ENCODE results near the gene CDH8.
"Not testable (repeated sequence)": the region's sequence is repeated elsewhere in the genome, so short reads cannot be mapped to it uniquely, and the experiment has no call there.

CDH8 gene

DNA sequence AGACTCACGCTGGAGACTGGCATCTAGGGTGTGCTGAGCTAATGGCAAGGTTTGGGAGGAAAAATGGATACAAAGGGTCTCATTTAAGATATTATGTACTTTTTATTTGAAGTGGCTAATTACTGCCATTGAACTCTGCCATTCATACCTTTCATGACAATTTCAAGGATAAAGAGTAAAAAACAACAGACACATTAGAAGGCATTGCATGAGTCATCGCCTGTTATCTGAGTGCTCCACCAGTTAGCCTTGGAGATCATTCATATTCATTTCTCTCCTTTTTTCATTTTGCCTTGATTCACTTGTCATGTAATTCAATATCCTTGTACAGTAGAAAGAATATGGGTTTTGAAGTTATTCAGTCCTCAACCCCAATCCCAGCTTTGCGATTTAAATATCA is 109.5 kb downstream of the CDH8 start:
- ATAC-seq = no peak

DNA sequence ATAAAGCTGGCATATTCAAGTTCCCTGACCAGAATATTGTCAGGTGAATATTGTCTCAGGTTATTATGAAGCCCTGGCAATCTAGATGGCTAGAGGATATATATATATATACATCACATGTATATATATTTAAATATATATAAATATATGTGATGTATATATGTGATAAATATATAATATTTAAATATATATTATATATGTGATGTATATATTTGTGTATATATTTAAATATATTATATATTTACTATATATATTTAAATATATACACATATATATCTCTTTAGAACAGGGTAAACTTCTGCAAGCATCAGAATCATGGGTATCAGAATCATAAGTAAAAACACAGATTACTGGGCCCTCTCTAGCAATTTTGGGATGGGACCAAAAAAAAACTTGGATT is 112.6 kb downstream of the CDH8 start:
- ATAC-seq = no peak

GRCh38 chr16:61921373-61921772 is 114.9 kb downstream of the CDH8 start:
- ATAC-seq = no peak

GRCh38 chr16:61917865-61918826 is 118.1 kb downstream of the CDH8 start:
- not testable (repeated sequence) for ATAC-seq

- ATAC-seq = no peak
These were observed 120.7 kb downstream of the CDH8 start for GRCh38 chr16:61915569-61915968.

- ATAC-seq = no peak
These were observed 127.2 kb downstream of the CDH8 start for GRCh38 chr16:61909074-61909473.

DNA sequence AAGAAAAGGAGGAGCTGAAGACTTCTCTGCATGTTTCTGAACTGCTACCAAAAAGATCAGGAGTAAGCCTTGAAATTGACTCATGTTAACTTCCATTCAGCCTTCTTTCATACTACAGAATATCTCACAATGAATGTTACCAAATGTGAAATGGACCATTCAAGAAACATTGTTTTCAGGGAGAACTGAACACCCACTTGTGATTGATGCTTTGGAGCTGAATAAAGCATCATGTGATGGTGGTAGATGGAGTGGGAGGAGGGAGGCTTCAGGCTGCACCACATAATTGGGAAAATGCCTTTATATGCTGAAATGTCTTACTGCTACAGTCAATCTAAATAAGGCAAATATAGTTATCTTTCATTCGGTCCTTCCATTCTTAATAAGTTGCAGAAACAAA is 127.8 kb downstream of the CDH8 start:
- no peak for ATAC-seq

GRCh38 chr16:61901689-61902088 is 134.5 kb downstream of the CDH8 start:
- no peak for ATAC-seq

DNA sequence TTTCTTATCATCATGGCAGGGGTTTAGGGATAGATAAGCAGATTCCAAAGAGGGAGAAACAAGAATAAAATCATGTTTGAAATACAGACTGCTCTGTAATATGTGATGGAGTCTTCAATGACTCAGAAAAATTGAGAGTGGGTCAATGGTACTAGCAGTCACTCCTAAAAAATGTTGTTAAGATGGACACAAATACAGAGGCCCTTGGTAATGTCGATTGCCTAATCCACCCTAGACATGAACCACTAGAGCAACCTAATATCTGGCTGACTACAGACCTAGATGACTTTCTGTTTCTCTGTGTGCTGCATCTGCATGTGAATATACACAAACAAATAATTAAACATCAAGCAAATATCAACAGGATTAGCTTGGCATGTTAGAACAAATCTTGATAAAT is 135.8 kb downstream of the CDH8 start:
- ATAC-seq = no peak

- no peak for ATAC-seq
These were observed 138.6 kb downstream of the CDH8 start for GRCh38 chr16:61897657-61898056.

DNA sequence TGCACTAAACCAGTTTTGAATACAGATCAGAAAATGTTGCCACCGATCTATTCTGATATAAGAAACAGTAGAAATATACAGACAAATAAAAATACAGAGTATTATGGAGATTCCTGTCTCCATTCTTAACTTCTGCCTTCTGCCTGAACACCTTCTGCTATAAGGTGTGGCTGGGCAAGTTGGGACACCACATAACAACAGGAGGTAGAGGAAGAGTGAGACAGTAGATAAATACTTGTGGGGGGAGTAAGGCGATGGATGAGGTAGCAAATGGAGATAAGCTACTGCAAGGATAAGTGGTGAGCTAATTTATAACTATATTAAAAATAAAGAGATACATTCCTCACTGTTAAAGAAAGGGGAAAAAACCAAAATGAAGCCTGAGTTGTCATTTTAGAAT is 143.7 kb downstream of the CDH8 start:
- ATAC-seq = no peak

GRCh38 chr16:61891460-61891859 is 144.8 kb downstream of the CDH8 start:
- no peak for ATAC-seq

DNA sequence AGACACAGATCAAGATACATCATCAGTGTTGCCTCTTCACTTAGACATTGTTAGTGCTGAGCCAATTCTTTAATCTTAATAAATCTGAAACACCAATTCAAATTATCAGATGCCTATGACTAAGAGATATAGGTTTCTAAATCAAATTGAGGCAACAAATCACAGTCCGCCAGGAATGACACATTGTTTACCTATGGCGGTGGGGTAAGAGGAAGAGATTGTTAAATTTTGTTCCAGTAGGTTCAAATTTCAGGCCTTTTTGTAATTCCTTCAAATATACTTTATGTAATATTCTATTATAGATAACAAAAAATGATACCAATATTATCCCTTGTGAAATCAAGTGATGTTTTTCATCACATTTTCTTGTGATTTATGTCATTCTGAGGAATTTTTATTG is 145.9 kb downstream of the CDH8 start:
- ATAC-seq = no peak

GRCh38 chr16:61887903-61888302 is 148.3 kb downstream of the CDH8 start:
- no peak for ATAC-seq

DNA sequence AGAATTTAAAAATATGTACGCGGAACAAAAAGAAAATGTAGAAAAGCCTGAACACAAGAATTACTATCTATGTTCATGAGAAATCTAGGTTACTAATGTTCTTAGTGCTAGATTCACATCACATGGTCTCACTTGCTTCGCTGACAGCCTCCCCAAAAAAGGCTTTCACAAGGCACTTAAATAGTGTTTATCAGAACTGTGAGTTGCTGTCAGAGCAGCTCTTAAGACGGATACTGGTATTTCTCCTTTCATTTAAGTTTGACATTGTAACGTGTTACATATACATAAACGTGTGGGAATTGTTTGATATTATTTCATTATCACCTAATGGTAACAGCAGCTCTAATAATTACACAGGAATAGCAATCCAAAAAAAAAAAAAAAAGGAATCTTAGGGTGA is 150.9 kb downstream of the CDH8 start:
- no peak for ATAC-seq

DNA sequence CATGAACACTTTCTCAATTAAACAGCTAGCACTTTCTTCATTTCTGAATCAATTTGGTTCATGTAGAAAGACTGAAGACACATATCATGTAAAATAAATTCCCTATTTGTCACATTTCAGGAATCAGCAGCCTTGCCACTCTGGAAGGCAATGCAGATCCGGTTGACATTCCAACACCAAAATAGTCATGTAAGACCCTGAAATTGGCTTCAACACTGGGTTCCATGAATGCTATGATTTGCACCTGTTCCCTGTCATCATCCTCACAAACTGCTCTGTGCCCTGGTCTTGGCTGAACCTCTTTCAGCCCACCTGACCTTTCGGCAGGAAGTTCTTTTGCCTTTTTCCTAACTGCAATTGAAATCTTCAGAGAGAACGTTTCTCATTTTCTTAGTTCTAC is 156.9 kb downstream of the CDH8 start:
- no peak for ATAC-seq

DNA sequence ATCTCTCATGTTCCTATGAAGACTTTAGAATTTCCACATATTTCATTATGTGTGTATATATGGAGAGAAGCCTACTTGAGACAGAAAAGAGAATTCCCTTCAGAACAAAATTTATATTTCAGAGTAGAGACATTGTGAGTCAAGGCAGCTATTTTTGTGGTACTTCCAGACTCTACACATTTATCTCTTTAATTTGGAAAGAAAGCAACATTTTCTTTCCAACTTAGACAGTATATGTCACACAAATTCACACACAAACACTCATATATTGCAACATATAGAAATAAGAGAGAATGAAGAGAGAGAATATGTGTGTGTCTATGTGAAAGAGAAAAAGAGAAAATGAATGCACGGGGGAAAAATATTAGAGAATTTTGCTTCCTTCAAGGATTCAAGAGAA is 158.8 kb downstream of the CDH8 start:
- ATAC-seq = no peak

DNA sequence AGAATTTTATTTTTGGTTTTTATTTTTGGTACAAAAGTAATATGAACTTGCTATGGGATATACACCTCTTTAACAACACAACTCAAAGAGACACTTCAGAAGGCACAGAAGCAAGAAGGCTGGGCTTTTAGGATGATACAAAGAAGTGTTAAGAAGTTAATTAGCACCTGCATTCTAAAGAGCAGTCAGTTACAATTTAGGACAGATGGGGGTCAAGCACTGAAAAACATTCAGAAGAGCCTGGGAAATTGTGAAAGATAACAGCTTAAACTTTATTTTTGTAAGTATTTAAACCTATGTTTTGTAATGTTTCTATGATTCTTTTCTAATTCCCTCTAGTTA is 163.5 kb downstream of the CDH8 start:
- no peak for ATAC-seq

DNA sequence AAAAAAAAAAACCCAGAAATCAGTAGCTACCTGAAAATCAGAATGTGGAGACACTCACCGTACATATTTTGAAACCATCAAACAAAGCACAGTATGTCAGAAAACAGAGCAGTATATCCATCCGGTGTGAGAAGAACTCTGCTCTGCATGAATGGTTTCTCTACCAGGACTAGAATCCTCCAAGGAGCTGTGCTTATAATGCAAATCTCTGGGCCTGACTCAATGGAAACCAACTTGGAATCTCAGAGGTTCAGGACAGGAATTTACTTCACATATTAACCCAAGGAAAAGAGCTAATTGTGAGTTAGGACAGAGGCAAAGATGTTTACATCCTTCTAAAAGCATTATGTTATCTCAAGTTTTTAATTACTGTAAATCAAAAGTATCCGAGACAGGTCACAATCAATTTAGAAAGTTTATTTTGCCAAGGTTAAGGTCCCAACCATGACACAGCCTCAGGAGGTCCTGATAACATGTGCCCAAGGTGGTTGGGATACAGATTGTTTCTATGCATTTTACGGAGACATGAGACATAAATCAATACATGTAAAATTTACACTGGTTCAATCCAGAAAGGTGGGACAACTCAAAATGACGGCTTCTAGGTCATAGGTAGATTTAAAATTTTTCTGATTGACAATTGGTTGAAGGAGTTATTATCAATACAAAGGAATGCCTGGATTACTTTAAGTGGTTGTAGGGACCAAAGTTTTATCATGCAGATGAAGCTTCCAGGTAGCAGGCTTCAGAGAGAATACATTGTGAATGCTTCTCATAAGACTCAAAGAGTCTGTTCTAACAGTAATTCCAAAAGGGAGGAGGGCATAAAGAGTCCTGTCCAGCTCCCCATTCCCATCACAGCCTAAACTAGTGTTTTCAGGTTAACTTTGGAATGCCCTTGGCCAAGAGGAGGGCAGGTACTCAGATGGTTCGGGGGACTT is 164.1 kb downstream of the CDH8 start:
- no peak for ATAC-seq

DNA sequence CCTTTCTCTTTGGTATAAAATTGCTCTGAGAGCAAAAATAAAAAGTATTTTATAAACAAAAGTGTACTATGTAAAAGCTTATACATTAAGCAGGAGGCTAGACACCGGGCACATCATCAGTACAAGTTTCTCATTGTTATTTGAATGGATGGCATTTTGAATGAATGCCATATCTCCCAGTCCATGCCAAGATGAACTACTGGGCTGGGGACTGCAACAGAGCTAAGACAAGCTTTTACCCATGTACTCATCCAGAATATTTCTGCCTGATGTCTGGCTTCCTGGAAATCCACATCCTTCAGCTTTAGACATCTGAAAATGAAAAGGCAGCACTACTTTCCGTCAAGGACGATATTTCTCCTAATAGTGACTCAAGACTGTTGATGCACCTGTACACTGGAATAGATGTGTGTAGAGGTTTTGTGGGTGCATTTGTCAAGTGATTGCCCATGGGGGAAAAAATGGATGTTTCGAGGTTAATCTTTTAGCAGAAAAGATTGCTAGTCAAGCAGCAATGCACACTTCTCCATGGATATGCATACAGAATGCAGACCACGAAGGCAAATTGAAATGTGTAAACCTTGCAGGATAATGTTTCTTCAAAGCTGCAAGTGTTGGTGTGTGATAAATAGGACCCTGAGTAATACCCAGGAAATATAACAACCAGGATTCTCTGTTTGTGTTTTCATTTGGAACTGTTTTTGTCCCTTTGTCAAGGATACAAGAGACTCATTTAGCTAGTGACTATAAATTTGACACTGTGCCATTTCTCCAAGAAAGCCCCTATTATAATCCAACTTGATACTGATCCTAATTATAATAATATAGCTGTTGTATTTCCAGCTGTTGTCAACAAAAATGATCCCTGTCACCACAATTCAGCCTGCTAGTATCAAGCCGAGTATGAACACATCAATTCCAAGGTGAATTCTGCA is 173.8 kb downstream of the CDH8 start:
- no peak for ATAC-seq

DNA sequence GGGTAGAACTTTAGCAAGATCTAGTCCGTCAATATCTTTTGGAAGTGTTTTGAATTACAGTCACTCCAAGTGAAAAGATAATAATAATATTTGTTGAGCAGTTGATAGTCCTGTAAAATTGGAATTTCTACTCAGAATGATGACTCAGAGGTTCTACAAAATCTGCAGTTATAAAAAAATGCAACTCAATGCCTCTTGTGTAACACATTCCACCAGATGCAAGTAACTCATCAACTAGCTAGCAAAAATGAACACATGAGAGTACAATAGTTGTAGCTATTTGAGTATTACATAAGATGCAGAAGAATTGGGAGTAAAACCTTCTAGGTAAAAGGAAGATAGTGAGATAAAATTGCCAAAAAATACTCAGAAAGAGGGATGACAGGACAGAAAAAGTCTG is 177.2 kb downstream of the CDH8 start:
- no peak for ATAC-seq

DNA sequence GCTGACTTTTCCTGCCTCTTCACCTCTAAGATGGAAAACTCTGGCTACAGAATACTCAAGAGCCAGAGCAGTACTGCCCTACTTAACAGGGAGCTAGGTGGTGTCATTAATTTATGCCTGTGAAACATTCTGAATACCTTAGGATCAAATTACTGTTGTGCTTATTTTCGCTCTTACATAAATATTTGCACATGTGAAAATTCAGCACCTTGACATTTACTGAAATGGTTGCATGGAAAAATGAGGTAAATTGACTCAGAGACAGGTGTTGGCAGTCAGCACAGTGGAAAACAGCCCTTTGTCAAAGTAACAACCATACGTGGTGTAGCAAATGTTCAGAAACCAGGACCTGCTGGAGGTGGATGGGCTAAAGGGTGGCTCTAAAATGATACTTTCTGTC is 193.6 kb downstream of the CDH8 start:
- no peak for ATAC-seq
